ENCODE results near the gene CYP27C1. TPM values are rescaled to one million over a fixed set of nuclear protein-coding genes. Genes with fewer than 3 reads are reported as not detected.

Gene CYP27C1
- total RNA-seq, 2 experiments from 2014 or later: not detected

DNA sequence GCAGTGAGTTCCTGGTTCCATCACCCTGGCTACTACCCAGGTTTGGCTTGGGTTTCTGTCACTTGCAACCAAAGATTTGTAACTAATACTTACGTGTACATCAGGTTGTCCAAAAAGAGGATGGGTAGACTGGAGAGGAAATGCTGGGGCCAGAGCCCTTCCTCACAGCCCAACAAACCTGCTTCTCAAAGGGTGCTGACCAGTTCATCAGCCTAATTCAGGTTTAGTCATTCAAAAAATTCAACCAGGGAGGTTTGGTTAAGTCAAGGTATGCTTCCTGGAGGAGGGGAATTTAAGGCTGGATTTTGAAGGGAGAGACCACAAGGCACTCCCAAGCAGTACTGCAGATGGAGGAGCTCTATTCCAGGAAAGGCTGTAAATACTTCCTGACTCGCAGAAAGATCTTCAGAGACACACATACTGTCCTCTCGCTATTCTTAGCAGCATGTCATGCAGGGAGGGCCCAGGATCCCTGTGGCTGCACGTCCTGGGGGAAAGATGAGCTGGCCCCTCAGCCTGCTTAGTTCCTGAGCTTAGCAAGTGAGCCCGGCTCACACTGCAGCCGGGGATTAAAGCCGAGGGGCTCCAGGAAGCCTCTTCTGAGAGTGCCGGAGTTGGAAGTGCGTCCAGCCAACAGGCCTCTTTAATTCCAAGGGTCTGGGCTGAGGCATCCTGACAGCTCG lies 73.1 kb downstream of the CYP27C1 start:
- no peaks in the 10 kb centered on the region for H3K4me1 ChIP-seq (ENCODE audit: insufficient read depth, low read length)
- H3K9me3 ChIP-seq (ENCODE audit: control insufficient read depth in 1 of 2, insufficient read depth in 1 of 2, low read length in 2 of 2): no peaks in the 10 kb centered on the region
- no peak overlapping the region for H3K27ac ChIP-seq (ENCODE audit: low read depth in 1 of 2, low read length in 2 of 2)
- H3K36me3 ChIP-seq (ENCODE audit: insufficient read depth, low read length): no peaks in the 10 kb centered on the region
- H3K27me3 ChIP-seq (ENCODE audit: control insufficient read depth in 1 of 2, insufficient read depth in 2 of 2, low read length in 2 of 2): no peaks in the 10 kb centered on the region
- Mint-ChIP-seq H3K36me3 (ENCODE audit: low read depth) (no peaks in the 10 kb centered on the region), H3K4me3 (no peak overlapping the region), H3K27me3 (no peaks in the 10 kb centered on the region), H3K27ac (no peak overlapping the region), H3K4me1 (ENCODE audit: low read depth) (no peaks in the 10 kb centered on the region), H3K9me3 (no peaks in the 10 kb centered on the region)
- DNase-seq (no peak), ATAC-seq (ENCODE audit: poor library complexity) (no peak)
- ChIA-PET POLR2A (interaction anchor here (0.8 kb wide), 1 partner anchor 68 kb away, joined by 3 read pairs; no protein-coding TSS in a partner anchor), CTCF (no interaction called here)
- intact Hi-C loops (cut with DNase I, micrococcal nuclease): loop anchor here in 1 of 2 experiments (10.0 kb wide), 1 partner anchor 82 kb away; no protein-coding TSS in a partner anchor
- TF ChIP-seq, protein P1, sequence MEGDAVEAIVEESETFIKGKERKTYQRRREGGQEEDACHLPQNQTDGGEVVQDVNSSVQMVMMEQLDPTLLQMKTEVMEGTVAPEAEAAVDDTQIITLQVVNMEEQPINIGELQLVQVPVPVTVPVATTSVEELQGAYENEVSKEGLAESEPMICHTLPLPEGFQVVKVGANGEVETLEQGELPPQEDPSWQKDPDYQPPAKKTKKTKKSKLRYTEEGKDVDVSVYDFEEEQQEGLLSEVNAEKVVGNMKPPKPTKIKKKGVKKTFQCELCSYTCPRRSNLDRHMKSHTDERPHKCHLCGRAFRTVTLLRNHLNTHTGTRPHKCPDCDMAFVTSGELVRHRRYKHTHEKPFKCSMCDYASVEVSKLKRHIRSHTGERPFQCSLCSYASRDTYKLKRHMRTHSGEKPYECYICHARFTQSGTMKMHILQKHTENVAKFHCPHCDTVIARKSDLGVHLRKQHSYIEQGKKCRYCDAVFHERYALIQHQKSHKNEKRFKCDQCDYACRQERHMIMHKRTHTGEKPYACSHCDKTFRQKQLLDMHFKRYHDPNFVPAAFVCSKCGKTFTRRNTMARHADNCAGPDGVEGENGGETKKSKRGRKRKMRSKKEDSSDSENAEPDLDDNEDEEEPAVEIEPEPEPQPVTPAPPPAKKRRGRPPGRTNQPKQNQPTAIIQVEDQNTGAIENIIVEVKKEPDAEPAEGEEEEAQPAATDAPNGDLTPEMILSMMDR (IDR thresholded peaks at IDR 0.05): no peak
- no peak overlapping the region for H3K4me3 ChIP-seq (ENCODE audit: low read length)

DNA sequence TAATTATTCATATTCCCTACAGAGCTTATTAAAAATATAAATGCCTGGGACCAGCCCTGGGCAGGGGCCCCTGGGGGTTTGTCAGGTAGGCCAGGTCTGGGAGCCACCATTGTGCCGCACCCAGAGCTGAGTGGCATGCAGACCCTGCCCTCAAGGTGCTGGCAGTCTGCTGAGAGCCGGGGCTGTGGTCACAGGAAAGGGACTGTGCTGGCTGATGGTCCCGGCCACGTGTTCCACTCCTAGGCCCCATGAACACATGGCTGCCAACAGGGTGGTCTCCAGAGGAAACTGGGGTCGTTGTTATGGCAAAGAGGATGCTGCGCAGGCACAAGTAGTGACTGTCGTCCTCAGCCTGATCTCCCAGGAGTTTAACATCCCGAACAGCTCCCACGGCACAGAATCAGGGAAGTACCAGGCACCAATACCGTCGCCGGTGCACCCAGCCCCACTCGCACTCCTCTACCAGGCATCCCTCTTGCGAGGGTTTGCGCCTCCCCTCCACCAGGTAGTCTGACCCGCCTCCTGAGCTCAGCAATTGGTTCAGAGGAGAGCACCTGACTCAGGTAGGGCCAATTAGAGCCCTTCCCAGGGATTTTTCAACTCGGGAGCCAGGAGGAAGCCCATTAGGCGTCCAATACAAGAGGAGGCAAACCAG lies 73.9 kb downstream of the CYP27C1 start:
- POLR2A ChIA-PET: no interaction called here
- no peaks in the 10 kb centered on the region for H3K27me3 Mint-ChIP-seq
- intact Hi-C loops (cut with DNase I, micrococcal nuclease): loop anchor here in 1 of 2 experiments (10.0 kb wide), 1 partner anchor 81 kb away; no protein-coding TSS in a partner anchor
- CTCF ChIA-PET: no interaction called here
- no peak for ATAC-seq (ENCODE audit: poor library complexity)
- Histone ChIP-seq H3K4me1 (ENCODE audit: insufficient read depth, low read length) (no peaks in the 10 kb centered on the region), H3K4me3 (ENCODE audit: low read length) (no peak overlapping the region), H3K27me3 (ENCODE audit: control insufficient read depth in 1 of 2, insufficient read depth in 2 of 2, low read length in 2 of 2) (no peaks in the 10 kb centered on the region), H3K27ac (ENCODE audit: low read depth in 1 of 2, low read length in 2 of 2) (no peak overlapping the region), H3K9me3 (ENCODE audit: control insufficient read depth in 1 of 2, insufficient read depth in 1 of 2, low read length in 2 of 2) (no peaks in the 10 kb centered on the region), H3K36me3 (ENCODE audit: insufficient read depth, low read length) (no peaks in the 10 kb centered on the region)
- H3K4me3 Mint-ChIP-seq: no peak overlapping the region
- H3K9me3 Mint-ChIP-seq: no peaks in the 10 kb centered on the region
- TF ChIP-seq, protein P1 (IDR thresholded peaks at IDR 0.05): no peak
- H3K4me1 Mint-ChIP-seq (ENCODE audit: low read depth): no peaks in the 10 kb centered on the region
- H3K27ac Mint-ChIP-seq: no peak overlapping the region
- H3K36me3 Mint-ChIP-seq (ENCODE audit: low read depth): no peaks in the 10 kb centered on the region
- no peak for DNase-seq

DNA sequence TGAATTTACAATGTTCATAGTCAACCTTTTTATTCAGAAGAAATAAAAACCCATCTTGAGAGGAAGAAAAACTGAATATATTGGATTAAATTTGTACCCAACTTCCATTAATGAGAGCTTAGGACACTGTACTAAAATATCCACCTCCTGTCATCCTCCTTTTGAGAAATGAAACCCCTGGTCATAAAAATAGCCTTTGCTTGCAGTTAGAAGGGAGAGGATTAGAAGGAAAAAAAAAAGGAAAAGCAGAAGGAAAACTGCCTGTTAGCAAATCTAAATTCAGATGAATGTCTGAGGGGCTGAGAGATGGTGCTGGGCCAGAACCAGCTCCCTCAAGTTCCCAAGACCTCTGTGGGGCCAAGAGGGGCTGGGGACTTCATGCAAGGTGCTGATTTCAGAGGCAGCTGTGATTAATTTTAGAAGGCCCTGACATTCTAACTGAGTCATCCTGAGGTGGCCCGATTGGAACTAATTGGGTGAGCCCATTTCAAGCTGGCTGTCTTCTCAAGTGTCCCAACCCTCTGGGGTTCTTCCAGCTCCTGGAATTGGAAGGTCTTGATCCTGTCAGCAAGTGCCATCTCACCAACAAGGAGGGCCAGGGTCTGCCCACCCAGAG lies 74.7 kb downstream of the CYP27C1 start:
- no peak for DNase-seq
- Histone ChIP-seq H3K9me3 (ENCODE audit: control insufficient read depth in 1 of 2, insufficient read depth in 1 of 2, low read length in 2 of 2) (no peaks in the 10 kb centered on the region), H3K27me3 (ENCODE audit: control insufficient read depth in 1 of 2, insufficient read depth in 2 of 2, low read length in 2 of 2) (no peaks in the 10 kb centered on the region), H3K36me3 (ENCODE audit: insufficient read depth, low read length) (no peaks in the 10 kb centered on the region), H3K4me1 (ENCODE audit: insufficient read depth, low read length) (no peaks in the 10 kb centered on the region), H3K4me3 (ENCODE audit: low read length) (no peak overlapping the region), H3K27ac (ENCODE audit: low read depth in 1 of 2, low read length in 2 of 2) (no peak overlapping the region)
- ATAC-seq (ENCODE audit: poor library complexity): no peak
- H3K4me1 Mint-ChIP-seq (ENCODE audit: low read depth): no peaks in the 10 kb centered on the region
- H3K4me3 Mint-ChIP-seq: no peak overlapping the region
- H3K27ac Mint-ChIP-seq: no peak overlapping the region
- H3K27me3 Mint-ChIP-seq: no peaks in the 10 kb centered on the region
- CTCF ChIA-PET: no interaction called here
- POLR2A ChIA-PET: no interaction called here
- intact Hi-C loops (cut with DNase I, micrococcal nuclease): loop anchor here in 1 of 2 experiments (10.0 kb wide), 1 partner anchor 81 kb away; no protein-coding TSS in a partner anchor
- TF ChIP-seq, protein P1 (IDR thresholded peaks at IDR 0.05): no peak
- H3K36me3 Mint-ChIP-seq (ENCODE audit: low read depth): no peaks in the 10 kb centered on the region
- H3K9me3 Mint-ChIP-seq: no peaks in the 10 kb centered on the region

Measured in CD4-positive, alpha-beta T cell (primary cell).